GM12872 (cell line): ENCODE results near the gene CYP27C1.

Experiments used
- CTCF ChIP-seq: IDR thresholded peaks from 3 replicates; pipeline ENCODE4 v1.5.1; 2011; ENCODE audit warnings: low read depth, mild to moderate bottlenecking, low read length, moderate library complexity; ENCODE audit not compliant: insufficient read depth

CYP27C1 gene

GRCh38 chr2:127137225-127137624, 82.9 kb downstream of the CYP27C1 start:
- no peak for TF ChIP-seq CTCF

GRCh38 chr2:127134833-127135830, 85.0 kb downstream of the CYP27C1 start:
- no peak for TF ChIP-seq CTCF

GRCh38 chr2:127134235-127134634, 85.9 kb downstream of the CYP27C1 start:
- TF ChIP-seq CTCF: no peak
